Measurements from ENCODE around the gene TOR2A. TPM values are rescaled to one million over a fixed set of nuclear protein-coding genes. Genes with fewer than 3 reads are reported as not detected.

TOR2A gene
- total RNA-seq, 1 experiment from 2014 or later: 13.2 TPM

GRCh38 chr9:127723444-127723843, 11.7 kb downstream of the TOR2A start:
- Histone ChIP-seq H2BK120ac (ENCODE audit: low read depth, low read length, poor library complexity, severe bottlenecking) (no peak overlapping the region), H3K14ac (ENCODE audit: insufficient read depth, low read length) (no peak overlapping the region), H4K5ac (ENCODE audit: insufficient read length, low read depth, low read length) (no peak overlapping the region), H3K23me2 (ENCODE audit: insufficient read length, low read depth, low read length, poor library complexity, severe bottlenecking) (no peaks in the 10 kb centered on the region), H4K8ac (replicated peaks; ENCODE audit: insufficient read length, low read depth, low read length) (no peak overlapping the region), H4K20me1 (ENCODE audit: control insufficient read depth, insufficient read depth, insufficient read length) (no peaks in the 10 kb centered on the region), H3K9me3 (ENCODE audit: control insufficient read depth, low read depth, low read length) (no peaks in the 10 kb centered on the region), H3K56ac (ENCODE audit: insufficient read length, low read depth, low read length) (no peak overlapping the region), H3K27me3 (ENCODE audit: insufficient read depth, low read length) (no peaks in the 10 kb centered on the region), H3K4ac (ENCODE audit: low read depth, low read length) (no peak overlapping the region), H2BK15ac (ENCODE audit: low read depth, low read length) (no peak overlapping the region), H3K79me2 (ENCODE audit: insufficient read depth, low read length) (no peaks in the 10 kb centered on the region), H2BK12ac (ENCODE audit: insufficient read length, low read depth, low read length) (no peak overlapping the region), H3K79me1 (ENCODE audit: insufficient read depth, low read depth, low read length, poor library complexity, severe bottlenecking) (no peaks in the 10 kb centered on the region), H3K18ac (ENCODE audit: insufficient read length, low read depth, low read length) (no peak overlapping the region), H2BK20ac (ENCODE audit: low read depth, low read length, poor library complexity, severe bottlenecking) (no peak overlapping the region), H3K23ac (ENCODE audit: insufficient read length, low read depth, low read length) (no peak overlapping the region), H4K91ac (ENCODE audit: insufficient read length, low read depth, low read length) (no peak overlapping the region), H3T11ph (ENCODE audit: low read length) (no peak overlapping the region), H3K9ac (ENCODE audit: extremely low read depth, insufficient read length, low read length) (no peak overlapping the region), H3K4me2 (ENCODE audit: insufficient read depth, insufficient read length, low read length) (no peak overlapping the region), H3K4me1 (ENCODE audit: insufficient read depth, low read length) (no peaks in the 10 kb centered on the region; the same call in 1 of the 2 replicates), H2AK5ac (ENCODE audit: insufficient read length, low read length) (no peak overlapping the region), H2AFZ (ENCODE audit: low read length) (no peak overlapping the region), H2BK5ac (ENCODE audit: insufficient read length, low read length) (no peak overlapping the region), H3K27ac (ENCODE audit: insufficient read length, low read depth, low read length) (no peak overlapping the region)
- no peak for TF ChIP-seq CTCF (conservative IDR thresholded peaks at IDR 0.05)
- no CpG with 5 or more reads among the region's 5 CpGs for WGBS (ENCODE audit: extremely low coverage, insufficient read length, low lambda C conversion rate)
- no peak for DNase-seq
- Mint-ChIP-seq H3K36me3 (ENCODE audit: insufficient read depth in 1 of 3, low read depth in 3 of 3) (no peaks in the 10 kb centered on the region), H3K4me3 (no peak overlapping the region), H3K9me3 (no peaks in the 10 kb centered on the region; a peak in 1 of 5 replicates), H3K4me1 (peaks cover 0 to 12% of the 10 kb centered on the region in 2 experiments; a peak in 3 of 4 replicates), H3K27ac (no peak overlapping the region), H3K27me3 (ENCODE audit: low read depth) (no peaks in the 10 kb centered on the region)
